Upper lobe of right lung (tissue), 1 donor: ENCODE data around the gene DDAH1. TPM values are rescaled to one million over a fixed set of nuclear protein-coding genes. Genes with fewer than 3 reads are reported as not detected.
A peak's percentile ranks its signal among the peaks of the same experiment; 100 is the strongest.

Experiments used
- ATAC-seq: fragments of 200-7000 bp; cut with Tn5 transposase; one replicate; pipeline ENCODE4 v1.9.1; 2020; ENCODE audit warnings: mild to moderate bottlenecking, moderate library complexity
- DNase-seq: peaks from one replicate; pipeline ENCODE4 v3.0.0-alpha.2; 2020
- H3K27ac ChIP-seq: fragments of 200-600 bp; one replicate; pipeline ENCODE4 v1.8.0; 2022
- H3K27me3 ChIP-seq: fragments of 200-600 bp; one replicate; pipeline ENCODE4 v1.8.0; 2022; ENCODE audit warnings: mild to moderate bottlenecking
- H3K36me3 ChIP-seq: fragments of 200-600 bp; one replicate; pipeline ENCODE4 v1.8.0; 2022
- H3K4me1 ChIP-seq: fragments of 200-600 bp; one replicate; pipeline ENCODE4 v1.8.0; 2022
- H3K4me3 ChIP-seq: fragments of 200-600 bp; one replicate; pipeline ENCODE4 v1.8.0; 2022; ENCODE audit warnings: mild to moderate bottlenecking
- H3K9me3 ChIP-seq: fragments of 200-600 bp; one replicate; pipeline ENCODE4 v1.8.0; 2022
- CTCF ChIP-seq: fragments of 200-600 bp; IDR thresholded peaks from one replicate; pipeline ENCODE4 v1.8.0; 2022; ENCODE audit warnings: antibody characterized with exemption
- intact Hi-C: fragments of 100-400 bp; cut with DNase I; formaldehyde crosslinking; loops from one replicate; pipeline ENCODE4 v1.11.0; 2022
- total RNA-seq: library from RNA; stranded (reverse); fragmentation: NEBNext Ultra II Directional; extraction: Animal tissue kit (Norgen Biotek cat#: 25700); gene quantifications from one replicate; pipeline ENCODE4 v1.2.1, GENCODE V29; 2021
- donor health status: DM: no; HTN: yes; CAD: no; lungs with severe emphysema.

The DDAH1 gene
- total RNA-seq, 1 donor from 2014 or later, result 51.3 TPM

- intact Hi-C loops, result no loop called here
- H3K4me3 ChIP-seq, result no peak overlapping the region
- no peak for TF ChIP-seq CTCF
- H3K27ac ChIP-seq, result no peak overlapping the region
- H3K27me3 ChIP-seq, result no peaks in the 10 kb centered on the region
- peaks cover 22% of the 10 kb centered on the region for H3K4me1 ChIP-seq
- no peaks in the 10 kb centered on the region for H3K36me3 ChIP-seq
- ATAC-seq (no peak), DNase-seq (no peak)
- no peaks in the 10 kb centered on the region for H3K9me3 ChIP-seq
These were observed 148.6 kb downstream of the DDAH1 start for GRCh38 chr1:85316321-85316720.

- no peak for TF ChIP-seq CTCF
- no peak overlapping the region for H3K27ac ChIP-seq
- no peak overlapping the region for H3K4me3 ChIP-seq
- intact Hi-C loops, result no loop called here
- H3K36me3 ChIP-seq, result no peaks in the 10 kb centered on the region
- H3K27me3 ChIP-seq, result no peaks in the 10 kb centered on the region
- H3K9me3 ChIP-seq, result no peaks in the 10 kb centered on the region
- ATAC-seq, result no peak
- peaks cover 22% of the 10 kb centered on the region for H3K4me1 ChIP-seq
- no peak for DNase-seq
These were observed 149.2 kb downstream of the DDAH1 start for GRCh38 chr1:85315789-85316188.

- H3K9me3 ChIP-seq, result no peaks in the 10 kb centered on the region
- no peaks in the 10 kb centered on the region for H3K36me3 ChIP-seq
- H3K4me3 ChIP-seq, result no peak overlapping the region
- intact Hi-C loops, result no loop called here
- TF ChIP-seq CTCF, result no peak
- no peak overlapping the region for H3K27ac ChIP-seq
- peaks cover 17% of the 10 kb centered on the region for H3K4me1 ChIP-seq
- DNase-seq (no peak), ATAC-seq (no peak)
- H3K27me3 ChIP-seq, result no peaks in the 10 kb centered on the region
These were observed 150.2 kb downstream of the DDAH1 start for GRCh38 chr1:85314726-85315125.

DNA sequence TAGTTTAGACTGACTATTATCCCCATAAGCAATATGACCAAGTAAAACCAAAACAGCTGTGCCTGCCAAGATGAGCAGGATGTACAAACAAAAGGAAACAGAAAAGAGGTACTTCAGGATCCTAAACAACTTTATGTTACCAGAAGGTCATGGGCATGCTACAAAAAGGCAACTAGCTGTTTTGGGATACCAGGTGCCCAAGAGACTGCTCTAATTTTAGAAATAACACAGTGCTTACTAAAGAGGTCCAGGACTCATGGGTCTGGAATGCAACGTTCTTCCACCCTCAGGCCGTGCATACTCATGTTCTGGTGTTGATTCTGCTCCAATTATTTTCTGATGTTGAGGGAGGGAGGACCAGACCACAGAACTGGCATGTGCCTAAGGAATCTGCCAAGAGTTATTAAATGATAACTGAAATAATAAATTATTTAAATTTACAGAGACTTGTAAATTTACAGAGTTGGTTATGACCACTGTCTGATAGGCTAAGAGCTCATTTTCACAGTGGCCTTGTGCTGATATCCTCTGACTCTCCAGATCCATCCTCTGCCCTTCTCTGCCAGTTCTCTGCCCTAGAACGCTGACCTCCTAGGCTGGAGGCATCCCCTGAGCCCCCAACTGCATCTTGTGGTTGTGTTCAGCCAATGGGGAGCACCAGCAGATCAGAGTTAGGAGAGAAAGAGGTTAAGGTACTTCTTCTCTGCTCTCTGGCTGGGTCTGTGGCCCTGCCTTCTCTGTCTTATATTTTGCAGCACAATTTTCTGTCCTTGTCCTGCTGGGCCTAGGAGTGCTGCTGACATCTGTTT is 150.9 kb downstream of the DDAH1 start:
- H3K4me1 ChIP-seq, result peaks cover 17% of the 10 kb centered on the region
- DNase-seq, result no peak
- peak; percentile 71 for ATAC-seq
- no peak for TF ChIP-seq CTCF
- no peaks in the 10 kb centered on the region for H3K36me3 ChIP-seq
- H3K27me3 ChIP-seq, result no peaks in the 10 kb centered on the region
- H3K27ac ChIP-seq, result no peak overlapping the region
- H3K9me3 ChIP-seq, result no peaks in the 10 kb centered on the region
- intact Hi-C loops, result no loop called here
- H3K4me3 ChIP-seq, result no peak overlapping the region

GRCh38 chr1:85311818-85312217 is 153.1 kb downstream of the DDAH1 start:
- Histone ChIP-seq H3K27ac (no peak overlapping the region), H3K36me3 (no peaks in the 10 kb centered on the region), H3K27me3 (no peaks in the 10 kb centered on the region), H3K9me3 (no peaks in the 10 kb centered on the region), H3K4me3 (no peak overlapping the region), H3K4me1 (peaks cover 22% of the 10 kb centered on the region)
- intact Hi-C loops, result no loop called here
- no peak for TF ChIP-seq CTCF
- no peak for ATAC-seq
- DNase-seq, result no peak
